ENCODE results near the gene DNMT3L. TPM values are rescaled to one million over a fixed set of nuclear protein-coding genes. Genes with fewer than 3 reads are reported as not detected.

DNMT3L gene
- total and polyA plus RNA-seq, 12 donors, result not detected

DNA sequence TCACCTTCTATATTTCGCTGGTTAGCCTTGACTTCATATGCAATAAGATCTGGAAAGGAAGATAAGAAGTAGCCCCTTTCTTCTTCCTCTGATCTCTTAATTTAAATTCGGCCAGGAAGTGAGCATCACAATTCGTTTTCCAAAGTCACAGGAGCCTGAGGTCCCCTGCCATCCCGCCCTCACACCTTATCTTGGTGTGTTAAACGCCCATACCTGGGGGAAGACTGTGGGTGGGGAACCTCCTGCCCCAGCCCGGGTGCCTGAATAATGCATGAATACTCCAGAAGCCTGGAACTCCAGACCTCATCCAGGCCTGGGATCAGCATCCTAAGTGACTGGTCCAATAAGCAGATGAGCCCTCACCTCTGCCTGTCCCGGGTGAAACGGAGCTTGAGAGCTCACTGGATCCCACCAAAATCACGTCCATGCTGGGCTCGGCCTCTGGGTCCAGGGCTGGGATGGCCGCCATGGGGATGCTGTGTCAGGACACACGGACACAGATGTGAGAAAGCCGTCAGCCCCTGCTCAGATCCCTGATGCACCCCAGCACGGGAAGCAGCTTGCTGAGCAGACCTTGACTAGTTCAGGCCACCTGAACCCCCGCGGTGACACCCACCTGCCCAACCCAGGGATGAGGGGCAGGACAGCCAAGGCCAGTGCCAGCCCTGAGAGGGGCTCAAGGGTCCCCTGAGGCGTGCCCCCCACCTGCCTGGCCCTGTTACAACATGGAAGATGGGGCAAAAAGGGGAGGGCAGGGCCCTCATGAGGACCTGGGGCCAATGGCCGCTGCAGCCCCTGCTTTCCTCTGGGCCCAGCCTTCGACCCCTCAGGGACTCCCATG lies 686 bp downstream of the DNMT3L start:
- Histone ChIP-seq H3K4me3 (no peak overlapping the region), H3K9me3 (peaks cover 0 to 10% (median 0%) of the 10 kb centered on the region in 11 donors), H3K27me3 (peaks cover 0 to 4% (median 0%) of the 10 kb centered on the region in 7 donors), H3K4me1 (no peaks in the 10 kb centered on the region), H3K27ac (no peak overlapping the region), H3K36me3 (no peaks in the 10 kb centered on the region)
- DNase-seq (no peak), ATAC-seq (peak in 1 of 8 donors; percentile 40)
- TF ChIP-seq, protein P1, sequence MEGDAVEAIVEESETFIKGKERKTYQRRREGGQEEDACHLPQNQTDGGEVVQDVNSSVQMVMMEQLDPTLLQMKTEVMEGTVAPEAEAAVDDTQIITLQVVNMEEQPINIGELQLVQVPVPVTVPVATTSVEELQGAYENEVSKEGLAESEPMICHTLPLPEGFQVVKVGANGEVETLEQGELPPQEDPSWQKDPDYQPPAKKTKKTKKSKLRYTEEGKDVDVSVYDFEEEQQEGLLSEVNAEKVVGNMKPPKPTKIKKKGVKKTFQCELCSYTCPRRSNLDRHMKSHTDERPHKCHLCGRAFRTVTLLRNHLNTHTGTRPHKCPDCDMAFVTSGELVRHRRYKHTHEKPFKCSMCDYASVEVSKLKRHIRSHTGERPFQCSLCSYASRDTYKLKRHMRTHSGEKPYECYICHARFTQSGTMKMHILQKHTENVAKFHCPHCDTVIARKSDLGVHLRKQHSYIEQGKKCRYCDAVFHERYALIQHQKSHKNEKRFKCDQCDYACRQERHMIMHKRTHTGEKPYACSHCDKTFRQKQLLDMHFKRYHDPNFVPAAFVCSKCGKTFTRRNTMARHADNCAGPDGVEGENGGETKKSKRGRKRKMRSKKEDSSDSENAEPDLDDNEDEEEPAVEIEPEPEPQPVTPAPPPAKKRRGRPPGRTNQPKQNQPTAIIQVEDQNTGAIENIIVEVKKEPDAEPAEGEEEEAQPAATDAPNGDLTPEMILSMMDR (IDR thresholded peaks at IDR 0.05), result no peak
- 81 to 84% methylated on average over 19 of the region's 19 CpGs for WGBS, 2 donors
- intact Hi-C loops (cut with DNase I), result no loop called here

- 50 to 64% methylated on average over 4 of the region's 4 CpGs for WGBS, 2 donors
- TF ChIP-seq, protein P1 (IDR thresholded peaks at IDR 0.05), result no peak
- Histone ChIP-seq H3K27ac (no peak overlapping the region), H3K27me3 (peaks cover 0 to 4% (median 0%) of the 10 kb centered on the region in 7 donors), H3K9me3 (peaks cover 0 to 10% (median 0%) of the 10 kb centered on the region in 11 donors), H3K36me3 (no peaks in the 10 kb centered on the region), H3K4me1 (no peaks in the 10 kb centered on the region), H3K4me3 (no peak overlapping the region)
- intact Hi-C loops (cut with DNase I), result no loop called here
- DNase-seq (no peak), ATAC-seq (no peak)
Observed at GRCh38 chr21:44260066-44260465, 1.6 kb downstream of the DNMT3L start.

- ATAC-seq (no peak), DNase-seq (no peak)
- Histone ChIP-seq H3K36me3 (no peaks in the 10 kb centered on the region), H3K4me3 (no peak overlapping the region), H3K27ac (no peak overlapping the region), H3K4me1 (peaks cover 0 to 6% (median 0%) of the 10 kb centered on the region in 9 donors), H3K27me3 (peaks cover 0 to 5% (median 0%) of the 10 kb centered on the region in 7 donors), H3K9me3 (peaks cover 0 to 10% (median 0%) of the 10 kb centered on the region in 11 donors)
- 80 to 82% methylated on average over 22 of the region's 22 CpGs for WGBS, 2 donors
- TF ChIP-seq, protein P1 (IDR thresholded peaks at IDR 0.05), result no peak
- intact Hi-C loops (cut with DNase I), result no loop called here
Observed at GRCh38 chr21:44259082-44259705, 2.5 kb downstream of the DNMT3L start.

- intact Hi-C loops (cut with DNase I), result no loop called here
- DNase-seq, result no peak
- no peak overlapping the region for H3K27ac ChIP-seq
- H3K4me1 ChIP-seq, result peaks cover 0 to 6% (median 0%) of the 10 kb centered on the region in 9 donors
- H3K4me3 ChIP-seq, result no peak overlapping the region
- TF ChIP-seq, protein P1 (IDR thresholded peaks at IDR 0.05), result no peak
- peaks cover 0 to 10% (median 0%) of the 10 kb centered on the region in 11 donors for H3K9me3 ChIP-seq
- 90 to 93% methylated on average over 34 of the region's 34 CpGs for whole genome bisulfite sequencing, 2 donors
- H3K36me3 ChIP-seq, result no peaks in the 10 kb centered on the region
- peaks cover 0 to 8% (median 0%) of the 10 kb centered on the region in 7 donors for H3K27me3 ChIP-seq
- ATAC-seq, result no peak
Observed at GRCh38 chr21:44258056-44258725, 3.5 kb downstream of the DNMT3L start.

Measured in heart right ventricle (tissue), 16 donors.